Nucleus accumbens (tissue), 56 donors: Measurements from ENCODE around the gene CCDC92.
"Not testable (repeated sequence)": the region's sequence is repeated elsewhere in the genome, so short reads cannot be mapped to it uniquely, and the experiment has no call there.

Experiments
- DNase-seq, 56 donors: peaks; one replicate each; lab custom pipeline; 2025; lab: John Stamatoyannopoulos, UW

CCDC92 gene

DNA sequence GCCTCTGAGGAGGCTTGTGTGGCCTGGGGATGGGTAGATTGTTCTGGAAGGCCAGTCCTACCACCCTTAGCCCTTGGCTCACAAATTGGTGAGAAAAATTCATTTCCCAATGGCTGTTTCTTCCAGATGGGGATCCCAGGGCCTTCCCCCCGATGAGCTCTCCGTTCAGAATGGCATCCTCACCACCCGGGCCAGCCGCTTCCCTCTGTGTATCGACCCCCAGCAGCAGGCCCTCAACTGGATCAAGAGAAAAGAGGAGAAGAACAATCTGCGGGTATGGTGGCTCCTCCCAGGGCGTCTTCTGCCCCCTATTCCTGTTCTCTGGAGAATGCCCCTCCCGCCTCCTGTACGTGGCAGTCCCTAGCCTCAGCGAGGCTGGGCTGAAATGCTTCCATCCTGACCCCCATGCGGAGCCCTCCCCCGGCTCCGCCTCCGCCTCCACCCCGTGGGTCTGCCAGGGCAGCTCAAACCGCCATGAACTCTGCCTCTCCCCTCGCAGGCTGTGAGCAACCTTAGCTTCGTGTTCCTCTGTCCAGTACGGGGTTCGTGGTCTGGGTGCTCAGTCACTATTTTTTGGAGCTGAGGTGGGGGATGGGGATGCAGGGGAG, 57.8 kb downstream of the CCDC92 start:
- no peak for DNase-seq

- DNase-seq = no peak
Measured at GRCh38 chr12:123912415-123913380, 59.9 kb downstream of the CCDC92 start.

- not testable (repeated sequence) for DNase-seq
Measured at GRCh38 chr12:123911672-123912409, 60.8 kb downstream of the CCDC92 start.

DNA sequence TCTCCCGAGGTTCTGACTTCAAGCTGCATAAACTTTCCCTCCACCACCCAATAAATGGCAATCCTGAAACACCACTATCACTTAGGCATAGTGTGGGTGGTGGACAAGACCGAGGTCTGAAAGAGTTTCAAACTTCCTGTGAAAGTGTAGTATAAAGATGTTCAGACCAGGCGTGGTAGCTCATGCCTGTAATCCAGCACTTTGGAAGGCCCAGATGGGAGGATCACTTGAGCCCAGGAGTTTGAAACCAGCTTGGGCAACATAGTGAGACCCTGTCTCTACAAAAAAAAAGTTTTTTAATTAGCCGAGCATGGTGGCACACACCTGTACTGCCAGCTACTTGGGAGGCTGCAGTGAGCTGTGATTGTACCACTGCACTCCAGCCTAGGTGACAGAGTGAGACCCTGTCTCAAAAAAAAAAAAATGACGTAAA, 61.9 kb downstream of the CCDC92 start:
- DNase-seq = no peak

- DNase-seq = no peak
Measured at GRCh38 chr12:123910057-123910456, 62.6 kb downstream of the CCDC92 start.

DNA sequence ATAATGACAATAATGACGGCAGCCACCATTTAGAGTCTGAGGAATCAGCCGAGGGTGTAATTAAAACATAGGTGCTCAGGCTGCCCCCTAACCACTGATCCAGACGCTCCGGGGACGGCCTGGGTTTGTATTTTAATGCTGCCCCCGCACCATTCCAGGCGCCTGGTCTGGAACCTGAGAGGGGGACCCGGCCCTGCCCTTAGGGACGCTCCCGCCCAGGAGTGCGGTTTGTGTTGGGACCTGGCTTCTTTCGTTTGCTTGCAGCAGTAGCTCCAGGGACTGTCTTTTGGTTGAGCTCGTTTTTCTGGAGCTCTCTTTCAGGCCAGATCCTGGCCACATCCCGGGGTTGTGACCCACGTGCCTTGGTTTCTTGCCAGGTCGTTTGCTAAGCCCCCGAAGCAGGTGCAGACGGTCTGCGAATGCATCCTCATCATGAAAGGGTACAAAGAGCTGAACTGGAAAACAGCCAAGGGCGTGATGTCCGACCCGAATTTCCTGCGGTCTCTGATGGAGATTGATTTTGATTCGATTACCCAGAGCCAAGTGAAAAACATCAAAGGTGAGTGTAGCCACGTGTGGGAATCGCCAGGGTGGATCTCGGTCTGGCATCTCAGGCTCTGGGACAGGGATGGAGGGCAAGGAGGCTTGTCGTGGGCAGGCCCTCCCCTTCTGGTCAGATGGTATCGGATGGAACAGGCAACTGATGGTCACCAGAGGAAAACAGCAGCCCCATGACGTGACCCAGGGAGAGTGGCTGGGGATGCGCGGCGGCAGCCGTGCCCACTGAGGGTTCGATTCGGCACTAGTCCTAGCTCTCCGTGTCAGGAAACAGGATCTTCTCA, 63.5 kb downstream of the CCDC92 start:
- DNase-seq = peak in 10 of 56 donors; percentile 3 to 32 (median 9)

DNA sequence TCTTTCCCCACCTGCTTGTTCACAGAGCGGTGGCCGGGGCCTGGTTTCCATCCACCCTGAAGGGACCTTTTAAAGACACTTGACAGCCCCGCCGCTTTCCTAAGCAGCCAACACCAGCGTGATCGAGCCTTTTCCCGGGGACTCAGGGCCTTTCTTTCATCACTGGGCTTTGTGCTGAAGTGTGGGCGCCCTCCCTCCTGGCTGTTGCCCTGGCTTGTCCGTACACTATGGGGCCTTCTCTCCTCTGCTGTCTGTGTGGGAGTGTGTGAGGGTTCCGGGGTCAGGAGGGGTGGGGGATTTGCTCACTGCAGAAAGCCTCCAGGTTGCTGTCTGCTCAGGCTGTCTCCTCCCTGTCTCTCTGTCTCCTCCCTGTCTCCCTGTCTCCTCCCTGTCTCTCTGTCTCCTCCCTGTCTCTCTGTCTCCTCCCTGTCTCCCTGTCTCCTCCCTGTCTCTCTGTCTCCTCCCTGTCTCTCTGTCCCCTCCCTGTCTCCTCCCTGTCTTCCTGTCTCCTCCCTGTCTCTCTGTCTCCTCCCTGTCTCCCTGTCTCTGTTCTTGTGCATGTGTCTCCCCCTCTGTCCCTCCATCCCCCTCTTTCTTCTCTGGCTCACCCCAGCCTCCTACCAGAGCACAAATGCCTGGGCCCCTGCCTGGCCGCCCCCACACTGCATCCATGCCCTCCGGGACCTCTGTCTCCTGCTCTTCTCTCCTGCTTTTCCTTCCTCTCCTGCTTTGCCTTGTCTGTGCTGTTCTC, 64.7 kb downstream of the CCDC92 start:
- DNase-seq = peak in 5 of 56 donors; percentile 5 to 36 (median 10)

DNA sequence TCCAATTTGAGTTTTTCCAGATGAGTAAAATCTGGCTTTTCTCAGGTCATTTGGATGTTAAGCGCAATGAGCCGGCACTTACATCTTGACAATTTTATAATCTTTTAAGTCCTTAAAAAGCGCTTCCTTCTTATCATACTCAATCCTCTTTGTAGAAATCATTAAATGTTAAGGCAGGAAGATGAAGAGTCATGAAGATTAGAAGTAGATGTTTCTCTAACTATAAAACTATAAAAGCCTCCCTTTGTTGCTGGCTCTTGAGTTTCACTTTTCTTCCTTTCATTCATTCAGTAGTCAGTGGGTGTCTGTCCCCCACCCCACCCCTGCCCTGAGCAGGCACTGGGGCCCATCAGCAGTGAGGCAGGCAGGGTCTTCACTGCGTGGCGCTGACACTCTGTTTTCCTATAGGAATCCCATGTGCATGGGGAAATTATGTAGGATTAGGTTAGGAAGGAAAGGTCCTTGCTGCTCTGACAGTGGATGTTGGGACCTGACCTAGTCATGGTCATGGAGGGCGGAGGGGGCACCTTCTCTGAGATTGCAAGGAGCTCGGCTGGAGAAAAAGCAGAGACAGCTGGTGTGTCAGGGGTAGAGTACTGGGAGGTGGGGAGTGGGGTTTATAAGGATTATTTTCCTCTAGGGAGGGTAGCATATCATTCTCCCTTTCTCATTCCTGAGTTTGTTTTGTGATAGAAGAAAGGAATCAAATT, 65.8 kb downstream of the CCDC92 start:
- no peak for DNase-seq

- DNase-seq = peak in 38 of 56 donors; percentile 5 to 66 (median 26)
Measured at GRCh38 chr12:123905319-123905925, 67.2 kb downstream of the CCDC92 start.

GRCh38 chr12:123903301-123904065, 69.1 kb downstream of the CCDC92 start:
- DNase-seq = no peak

DNA sequence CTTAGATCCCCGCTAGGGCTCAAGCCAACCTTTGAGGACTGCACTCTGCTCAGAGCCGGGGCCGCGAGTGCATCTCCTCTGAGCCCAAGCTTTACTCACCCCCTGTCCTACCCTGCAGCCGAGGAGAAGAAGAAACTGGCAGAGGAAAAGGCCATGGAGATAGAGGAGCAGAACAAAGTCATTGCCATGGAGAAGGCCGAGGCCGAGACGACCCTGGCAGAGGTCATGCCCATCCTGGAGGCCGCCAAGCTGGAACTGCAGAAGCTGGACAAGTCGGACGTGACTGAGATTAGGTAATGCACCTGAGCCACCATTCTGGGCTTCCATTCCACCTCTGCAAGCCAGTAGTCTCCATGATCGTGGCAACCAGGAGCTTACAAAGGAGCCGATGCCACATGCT, 69.8 kb downstream of the CCDC92 start:
- no peak for DNase-seq

GRCh38 chr12:123900871-123901376, 71.7 kb downstream of the CCDC92 start:
- no peak for DNase-seq

GRCh38 chr12:123899368-123899767, 73.3 kb downstream of the CCDC92 start:
- DNase-seq = no peak

GRCh38 chr12:123898673-123899072, 74.0 kb downstream of the CCDC92 start:
- DNase-seq = no peak

GRCh38 chr12:123897221-123897620, 75.4 kb downstream of the CCDC92 start:
- DNase-seq = peak in 1 of 56 donors; percentile 12

- DNase-seq = no peak
Measured at GRCh38 chr12:123896767-123897166, 75.9 kb downstream of the CCDC92 start.

GRCh38 chr12:123895451-123895850, 77.2 kb downstream of the CCDC92 start:
- DNase-seq = peak in 1 of 56 donors; percentile 32
